Mesendoderm (in vitro differentiated cells): ENCODE measurements around the gene WHAMM.

Experiments used
- DNase-seq: peaks from one replicate; pipeline ENCODE4 v3.0.0; 2013
- H2AK5ac ChIP-seq: 2 replicates; pipeline ENCODE4 v1.6.1; 2013; ENCODE audit warnings: low read length, inconsistent platforms
- H2BK120ac ChIP-seq: 2 replicates; pipeline ENCODE4 v1.6.1; 2013; ENCODE audit warnings: low read depth, mild to moderate bottlenecking, low read length, moderate library complexity, mixed read lengths
- H2BK15ac ChIP-seq: replicated peaks from 2 replicates; pipeline ENCODE4 v1.6.1; 2013; ENCODE audit warnings: low read depth, mild to moderate bottlenecking, moderate library complexity
- H2BK5ac ChIP-seq: 2 replicates; pipeline ENCODE4 v1.6.1; 2013; ENCODE audit warnings: low read length, inconsistent platforms
- H3K18ac ChIP-seq: 2 replicates; pipeline ENCODE4 v1.6.1; 2013; ENCODE audit warnings: mild to moderate bottlenecking, low read length, mixed read lengths
- H3K23ac ChIP-seq: one replicate; pipeline ENCODE4 v1.6.1; 2013; ENCODE audit warnings: low read length
- H3K27ac ChIP-seq: 2 replicates; pipeline ENCODE4 v1.5.1; 2013; ENCODE audit warnings: low read depth, mild to moderate bottlenecking, inconsistent platforms, low read length, moderate library complexity
- H3K27me3 ChIP-seq: 2 replicates; pipeline ENCODE4 v1.6.1; 2013; ENCODE audit warnings: low read length, control low read depth, mild to moderate bottlenecking, inconsistent platforms; ENCODE audit not compliant: insufficient read depth, poor library complexity
- H3K36me3 ChIP-seq: 2 replicates; pipeline ENCODE4 v1.6.1; 2013; ENCODE audit warnings: low read length, inconsistent platforms; ENCODE audit not compliant: control insufficient read depth, insufficient read depth
- H3K4ac ChIP-seq: one replicate; pipeline ENCODE4 v1.6.1; 2013; ENCODE audit warnings: low read depth, mild to moderate bottlenecking, low read length, moderate library complexity
- H3K4me1 ChIP-seq: 2 replicates; pipeline ENCODE4 v1.6.1; 2013; ENCODE audit warnings: low read depth, low read length, inconsistent platforms; ENCODE audit not compliant: control insufficient read depth
- H3K4me2 ChIP-seq: 2 replicates; pipeline ENCODE4 v1.6.1; 2013; ENCODE audit warnings: low read length
- H3K4me3 ChIP-seq: 2 replicates; pipeline ENCODE4 v1.5.1; 2013; ENCODE audit warnings: mild to moderate bottlenecking, low read length
- H3K56ac ChIP-seq: one replicate; pipeline ENCODE4 v1.6.1; 2013; ENCODE audit warnings: low read length
- H3K79me1 ChIP-seq: 2 replicates; pipeline ENCODE4 v1.6.1; 2013; ENCODE audit warnings: low read length, inconsistent platforms
- H3K79me2 ChIP-seq: 2 replicates; pipeline ENCODE4 v1.6.1; 2013; ENCODE audit warnings: mild to moderate bottlenecking, low read length; ENCODE audit not compliant: control insufficient read depth, insufficient read depth
- H3K9ac ChIP-seq: 2 replicates; pipeline ENCODE4 v1.6.1; 2013; ENCODE audit warnings: low read length, inconsistent platforms
- H4K5ac ChIP-seq: one replicate; pipeline ENCODE4 v1.6.1; 2013; ENCODE audit warnings: low read length
- H4K8ac ChIP-seq: one replicate; pipeline ENCODE4 v1.6.1; 2013; ENCODE audit warnings: low read depth, mild to moderate bottlenecking, control low read depth, low read length, moderate library complexity
- WGBS: extraction: QIAGEN DNeasy Blood & Tissue Kit; methylation state at CpG from one replicate; pipeline ENCODE4 v1.1.7; 2013; ENCODE audit warnings: low lambda C conversion rate, missing lambda C conversion rate; ENCODE audit not compliant: insufficient coverage; ENCODE audit errors: extremely low coverage; 5-methylcytosine and 5-hydroxymethylcytosine counted together

The WHAMM gene

DNA sequence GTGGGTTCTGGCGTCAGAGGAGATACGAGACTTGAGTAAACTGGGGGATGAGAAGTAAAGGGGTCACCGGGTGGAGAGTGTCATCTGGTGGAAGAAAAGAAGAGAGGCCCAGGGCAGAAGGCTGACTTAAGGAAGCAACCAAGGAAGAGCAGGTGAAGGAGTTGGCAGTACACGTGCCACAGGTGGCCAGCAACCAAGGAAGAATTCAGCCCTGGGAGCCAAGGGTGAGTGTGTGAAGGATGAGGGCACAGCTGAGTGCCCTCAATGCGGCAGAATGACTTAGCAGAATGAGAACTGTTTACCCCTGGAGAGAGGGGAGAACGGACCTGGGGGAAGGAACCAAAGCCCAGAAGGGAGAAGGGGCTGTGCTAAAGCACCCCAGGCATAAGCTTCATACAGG, 71.3 kb downstream of the WHAMM start:
- no peak overlapping the region for H2BK5ac ChIP-seq
- H3K18ac ChIP-seq = no peak overlapping the region
- H4K8ac ChIP-seq = no peak overlapping the region
- no peak overlapping the region for H4K5ac ChIP-seq
- WGBS = no CpG with 5 or more reads among the region's 6 CpGs
- H3K4ac ChIP-seq = no peak overlapping the region
- H3K4me1 ChIP-seq = no peaks in the 10 kb centered on the region
- no peak overlapping the region for H3K56ac ChIP-seq
- H3K4me3 ChIP-seq = no peak overlapping the region
- no peaks in the 10 kb centered on the region for H3K27me3 ChIP-seq
- H2AK5ac ChIP-seq = no peak overlapping the region
- no peak overlapping the region for H3K4me2 ChIP-seq
- H3K23ac ChIP-seq = no peak overlapping the region
- H3K79me2 ChIP-seq = no peaks in the 10 kb centered on the region
- no peak overlapping the region for H2BK120ac ChIP-seq
- H3K79me1 ChIP-seq = no peaks in the 10 kb centered on the region
- no peak overlapping the region for H2BK15ac ChIP-seq
- DNase-seq = no peak
- H3K9ac ChIP-seq = no peak overlapping the region
- no peaks in the 10 kb centered on the region for H3K36me3 ChIP-seq
- no peak overlapping the region for H3K27ac ChIP-seq

DNA sequence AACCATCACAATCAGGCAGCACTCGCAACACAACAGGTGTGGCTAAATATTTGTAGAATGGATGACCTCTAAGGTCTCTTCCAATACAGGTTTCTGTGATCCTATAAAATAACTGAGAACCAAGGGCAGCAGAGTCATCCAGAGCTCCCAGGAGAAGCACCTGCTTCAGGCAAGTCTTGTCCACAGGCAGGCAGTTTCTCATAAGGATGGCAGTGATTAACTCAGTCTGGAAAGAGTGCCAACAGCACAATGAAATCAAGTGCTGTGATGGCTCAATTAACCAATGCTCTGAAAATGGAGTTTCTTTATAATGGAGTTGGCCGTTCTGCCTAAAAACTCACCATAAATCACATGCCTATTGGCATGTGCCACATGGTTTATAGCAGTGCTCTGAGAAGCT, 72.3 kb downstream of the WHAMM start:
- H4K5ac ChIP-seq = no peak overlapping the region
- H3K23ac ChIP-seq = no peak overlapping the region
- no peaks in the 10 kb centered on the region for H3K27me3 ChIP-seq
- H3K79me2 ChIP-seq = no peaks in the 10 kb centered on the region
- no peak overlapping the region for H2BK15ac ChIP-seq
- no peak overlapping the region for H3K4ac ChIP-seq
- H3K27ac ChIP-seq = no peak overlapping the region
- no peak overlapping the region for H2BK5ac ChIP-seq
- H3K4me2 ChIP-seq = no peak overlapping the region
- no peaks in the 10 kb centered on the region for H3K36me3 ChIP-seq
- no peak overlapping the region for H2BK120ac ChIP-seq
- no CpG with 5 or more reads among the region's 2 CpGs for WGBS
- no peak overlapping the region for H3K56ac ChIP-seq
- H2AK5ac ChIP-seq = no peak overlapping the region
- H3K79me1 ChIP-seq = no peaks in the 10 kb centered on the region
- no peak overlapping the region for H3K4me3 ChIP-seq
- no peak overlapping the region for H3K9ac ChIP-seq
- no peak overlapping the region for H3K18ac ChIP-seq
- no peaks in the 10 kb centered on the region for H3K4me1 ChIP-seq
- no peak overlapping the region for H4K8ac ChIP-seq
- no peak for DNase-seq

DNA sequence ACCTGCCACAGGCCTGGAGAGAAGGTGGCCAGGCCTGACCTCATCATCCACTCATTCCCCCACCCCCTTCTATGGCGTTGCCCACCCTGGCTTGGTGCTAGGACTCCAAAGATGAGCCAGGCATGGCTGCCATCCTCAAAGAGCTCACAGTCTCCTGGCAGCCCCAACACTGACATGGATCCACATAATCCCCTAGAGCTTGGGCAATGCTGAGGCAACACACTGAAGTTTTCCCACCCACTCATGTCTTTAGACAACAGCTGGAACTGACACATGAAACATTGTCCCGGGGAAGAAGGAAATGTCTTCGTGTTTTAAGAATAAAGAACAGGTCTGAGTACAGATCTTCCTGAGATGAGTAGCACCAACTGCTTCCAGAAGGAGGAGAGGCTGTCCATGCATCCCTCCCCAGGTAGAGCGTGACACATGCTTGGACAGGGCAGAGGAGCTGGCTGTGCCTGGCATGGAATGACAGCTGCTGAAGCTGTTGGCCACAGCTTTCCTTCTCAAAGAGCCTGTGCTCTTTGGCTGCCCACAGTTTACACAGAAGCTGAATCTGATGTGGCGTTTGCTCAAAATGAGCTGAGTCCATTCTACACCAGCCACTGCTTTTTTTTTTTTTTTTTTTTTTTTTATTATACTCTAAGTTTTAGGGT, 73.0 kb downstream of the WHAMM start:
- Histone ChIP-seq H3K18ac (no peak overlapping the region), H3K4me1 (no peaks in the 10 kb centered on the region), H3K4me2 (no peak overlapping the region), H3K27me3 (no peaks in the 10 kb centered on the region), H3K23ac (no peak overlapping the region), H4K8ac (no peak overlapping the region), H2BK15ac (no peak overlapping the region), H3K4ac (no peak overlapping the region), H3K79me1 (no peaks in the 10 kb centered on the region), H4K5ac (no peak overlapping the region), H3K79me2 (no peaks in the 10 kb centered on the region), H3K27ac (no peak overlapping the region), H3K4me3 (no peak overlapping the region), H3K9ac (no peak overlapping the region), H3K56ac (no peak overlapping the region), H3K36me3 (no peaks in the 10 kb centered on the region), H2BK5ac (no peak overlapping the region), H2BK120ac (no peak overlapping the region), H2AK5ac (no peak overlapping the region)
- WGBS = no CpG with 5 or more reads among the region's 5 CpGs
- DNase-seq = no peak
